ENCODE data around the gene SLC30A7.

Gene SLC30A7

GRCh38 chr1:101027194-101027772, 131.4 kb downstream of the SLC30A7 start:
- Histone ChIP-seq H3K4me1 (ENCODE audit: low read length) (no peaks in the 10 kb centered on the region), H3K4me3 (ENCODE audit: low read length) (no peak overlapping the region), H3K9me3 (replicated peaks; ENCODE audit: insufficient read depth, low read length) (no peaks in the 10 kb centered on the region), H3F3A (ENCODE audit: insufficient read depth, low read length) (no peaks in the 10 kb centered on the region), H3K79me2 (ENCODE audit: low read length) (peaks cover 13% of the 10 kb centered on the region), H2AFZ (ENCODE audit: low read length) (no peak overlapping the region), H3K27me3 (replicated peaks; ENCODE audit: insufficient read depth, low read length) (no peaks in the 10 kb centered on the region), H3K9me2 (replicated peaks; ENCODE audit: insufficient read depth, low read length) (no peaks in the 10 kb centered on the region), H3K27ac (ENCODE audit: low read length) (no peak overlapping the region), H3K4me2 (ENCODE audit: low read depth, low read length) (no peak overlapping the region; the same call in 1 of the 2 replicates), H3K36me3 (replicated peaks; ENCODE audit: insufficient read depth, low read length) (no peaks in the 10 kb centered on the region), H3K9ac (ENCODE audit: low read length) (no peak overlapping the region), H4K20me1 (ENCODE audit: insufficient read depth, low read length) (no peaks in the 10 kb centered on the region)
- no peak for DNase-seq
- no peak for TF ChIP-seq CTCF (IDR thresholded peaks at IDR 0.05; ENCODE audit: low read length)
- no peak for TF ChIP-seq EZH2 (optimal IDR thresholded peaks at IDR 0.05; ENCODE audit: low read depth, low read length)
- TF ChIP-seq EZH2phosphoT487 (IDR thresholded peaks at IDR 0.05; ENCODE audit: low read length): no peak

DNA sequence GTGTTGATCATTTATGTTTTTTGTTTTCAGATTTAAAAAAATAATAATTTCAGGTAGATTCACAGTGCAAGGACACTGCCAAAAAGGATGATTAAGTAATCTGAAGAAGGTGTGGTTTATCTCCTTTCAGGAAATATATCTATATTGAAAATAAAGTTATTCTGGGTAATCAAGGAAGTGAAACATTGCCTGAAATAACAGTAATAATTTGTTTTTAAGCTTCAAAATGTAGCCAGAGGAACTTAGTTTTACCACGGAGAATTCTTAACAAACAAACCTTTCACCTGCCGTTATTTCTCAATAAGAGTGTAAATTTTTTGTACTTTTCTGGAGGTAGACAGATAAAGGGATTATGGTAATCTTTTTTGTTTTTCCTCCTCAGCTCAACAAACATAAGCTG, 132.6 kb downstream of the SLC30A7 start:
- TF ChIP-seq CTCF (IDR thresholded peaks at IDR 0.05; ENCODE audit: low read length): no peak
- TF ChIP-seq EZH2phosphoT487 (IDR thresholded peaks at IDR 0.05; ENCODE audit: low read length): no peak
- TF ChIP-seq EZH2 (optimal IDR thresholded peaks at IDR 0.05; ENCODE audit: low read depth, low read length): no peak
- Histone ChIP-seq H3K9me3 (replicated peaks; ENCODE audit: insufficient read depth, low read length) (no peaks in the 10 kb centered on the region), H4K20me1 (ENCODE audit: insufficient read depth, low read length) (no peaks in the 10 kb centered on the region), H3K9ac (ENCODE audit: low read length) (no peak overlapping the region), H3K36me3 (replicated peaks; ENCODE audit: insufficient read depth, low read length) (no peaks in the 10 kb centered on the region), H3K79me2 (ENCODE audit: low read length) (peaks cover 13% of the 10 kb centered on the region), H3K27ac (ENCODE audit: low read length) (no peak overlapping the region), H3K9me2 (replicated peaks; ENCODE audit: insufficient read depth, low read length) (no peaks in the 10 kb centered on the region), H3K4me1 (ENCODE audit: low read length) (no peaks in the 10 kb centered on the region), H3K4me3 (ENCODE audit: low read length) (no peak overlapping the region), H2AFZ (ENCODE audit: low read length) (no peak overlapping the region), H3F3A (ENCODE audit: insufficient read depth, low read length) (no peaks in the 10 kb centered on the region), H3K27me3 (replicated peaks; ENCODE audit: insufficient read depth, low read length) (no peaks in the 10 kb centered on the region), H3K4me2 (ENCODE audit: low read depth, low read length) (no peak overlapping the region)
- no peak for DNase-seq

DNA sequence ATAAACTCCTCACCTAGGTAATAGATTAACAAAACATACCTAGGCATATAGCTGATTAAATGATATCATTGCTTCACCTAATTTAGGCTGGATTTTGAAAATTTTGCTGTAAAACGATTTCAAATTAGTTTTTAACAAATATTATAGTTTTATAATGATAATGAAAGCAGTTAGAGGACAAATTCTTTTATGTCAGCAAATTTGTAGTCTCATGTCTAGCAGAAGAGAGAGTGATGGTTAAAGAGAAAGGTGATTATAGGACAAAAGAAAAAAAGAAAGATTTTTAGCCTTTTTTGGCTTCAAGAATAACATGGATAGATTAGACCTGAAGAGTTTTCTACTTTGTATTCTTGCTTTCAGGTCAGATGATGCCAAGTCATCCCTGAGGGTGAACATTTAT, 133.3 kb downstream of the SLC30A7 start:
- no peak overlapping the region for H3K9ac ChIP-seq (ENCODE audit: low read length)
- H4K20me1 ChIP-seq (ENCODE audit: insufficient read depth, low read length): no peaks in the 10 kb centered on the region
- no peak for DNase-seq
- TF ChIP-seq CTCF (IDR thresholded peaks at IDR 0.05; ENCODE audit: low read length): no peak
- TF ChIP-seq EZH2 (optimal IDR thresholded peaks at IDR 0.05; ENCODE audit: low read depth, low read length): no peak
- no peaks in the 10 kb centered on the region for H3K9me2 ChIP-seq (replicated peaks; ENCODE audit: insufficient read depth, low read length)
- no peaks in the 10 kb centered on the region for H3K9me3 ChIP-seq (replicated peaks; ENCODE audit: insufficient read depth, low read length)
- H3K79me2 ChIP-seq (ENCODE audit: low read length): peaks cover 13% of the 10 kb centered on the region
- H3F3A ChIP-seq (ENCODE audit: insufficient read depth, low read length): no peaks in the 10 kb centered on the region
- no peaks in the 10 kb centered on the region for H3K4me1 ChIP-seq (ENCODE audit: low read length)
- H3K27ac ChIP-seq (ENCODE audit: low read length): no peak overlapping the region
- no peak overlapping the region for H3K4me3 ChIP-seq (ENCODE audit: low read length)
- H2AFZ ChIP-seq (ENCODE audit: low read length): no peak overlapping the region
- H3K4me2 ChIP-seq (ENCODE audit: low read depth, low read length): no peak overlapping the region
- H3K36me3 ChIP-seq (replicated peaks; ENCODE audit: insufficient read depth, low read length): no peaks in the 10 kb centered on the region
- H3K27me3 ChIP-seq (replicated peaks; ENCODE audit: insufficient read depth, low read length): no peaks in the 10 kb centered on the region

Measured in MM.1S (cell line).